ENCODE measurements around the gene PCNX4.

Gene PCNX4

DNA sequence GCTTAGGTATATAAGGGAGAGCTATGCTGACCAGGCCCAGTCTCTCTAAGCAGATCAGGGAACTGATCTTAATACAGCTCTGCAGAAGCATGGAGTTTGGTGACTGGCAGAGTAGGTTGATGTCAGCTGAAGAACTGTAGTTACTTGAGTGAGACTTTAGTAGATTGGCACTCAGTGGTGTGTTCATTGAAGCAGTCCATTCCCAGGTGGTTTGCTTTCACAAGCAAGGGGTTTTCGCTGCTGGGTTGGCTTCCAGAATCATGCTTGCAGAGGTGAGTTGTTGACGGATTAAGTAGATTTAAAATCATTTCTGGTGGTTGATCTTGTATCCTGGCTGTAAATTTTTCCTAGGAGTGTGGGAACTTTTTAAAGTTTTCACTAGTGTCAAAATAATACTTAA lies 80.0 kb downstream of the PCNX4 start:
- ATAC-seq (replicated peaks) (no peak), DNase-seq (no peak)
- Mint-ChIP-seq H3K4me1 (peaks cover 4 to 5% of the 10 kb centered on the region in 2 donors), H3K36me3 (peaks cover 0 to 2% of the 10 kb centered on the region in 2 donors), H3K9me3 (no peaks in the 10 kb centered on the region), H3K4me3 (no peak overlapping the region), H3K27me3 (no peaks in the 10 kb centered on the region), H3K27ac (no peak overlapping the region)

DNA sequence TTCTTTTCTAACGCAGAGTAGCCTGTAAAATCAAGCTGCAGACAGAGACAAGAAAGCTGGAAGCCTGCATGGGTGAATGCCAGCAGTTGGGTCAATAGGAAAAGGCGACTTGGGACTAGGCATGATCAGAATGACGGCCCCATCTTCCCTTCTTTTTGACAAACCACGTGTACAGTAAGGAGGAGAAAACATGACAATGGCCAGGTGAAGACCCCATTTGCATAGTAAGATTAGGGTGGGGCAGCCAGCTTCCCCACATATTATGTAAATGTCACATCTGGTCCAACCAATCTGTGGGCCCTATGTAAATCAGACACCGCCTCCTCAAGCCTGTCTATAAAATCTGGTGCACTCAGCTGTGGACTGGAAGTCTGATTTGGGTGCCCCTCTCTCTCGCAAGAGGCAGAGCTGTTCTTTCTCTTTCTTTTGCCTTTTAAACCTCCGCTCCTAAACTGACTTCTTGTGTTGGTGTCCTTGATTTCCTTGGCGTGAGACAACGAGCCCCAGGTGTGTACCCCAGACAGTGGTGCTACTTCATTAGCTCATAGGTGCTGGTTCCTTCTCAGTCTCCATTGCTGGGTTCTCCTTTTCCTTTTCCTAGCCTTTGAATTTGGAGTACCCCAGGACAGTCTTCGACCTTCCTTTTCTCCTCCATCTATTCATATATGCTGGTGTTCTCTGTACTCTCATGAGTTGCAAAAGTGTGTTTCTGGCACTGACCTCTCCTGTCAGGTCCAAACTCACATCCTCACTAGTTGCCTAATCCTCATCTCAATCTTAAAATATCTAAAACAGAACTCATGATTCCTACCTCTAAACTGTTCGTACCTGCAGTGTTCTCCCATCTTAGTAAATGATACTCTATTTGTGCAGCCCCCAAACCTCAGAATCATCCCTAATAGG lies 82.9 kb downstream of the PCNX4 start:
- no peaks in the 10 kb centered on the region for H3K9me3 Mint-ChIP-seq
- no peak for ATAC-seq (replicated peaks)
- H3K4me3 Mint-ChIP-seq: no peak overlapping the region
- no peak overlapping the region for H3K27ac Mint-ChIP-seq
- H3K27me3 Mint-ChIP-seq: no peaks in the 10 kb centered on the region
- no peak for DNase-seq
- peaks cover 4 to 5% of the 10 kb centered on the region in 2 donors for H3K4me1 Mint-ChIP-seq
- H3K36me3 Mint-ChIP-seq: peaks cover 0 to 2% of the 10 kb centered on the region in 2 donors

- Mint-ChIP-seq H3K4me1 (peaks cover 4 to 5% of the 10 kb centered on the region in 2 donors), H3K9me3 (peaks cover 0 to 1% of the 10 kb centered on the region in 2 donors)
- ATAC-seq (replicated peaks): peak; percentile 41 to 57
Measured at GRCh38 chr14:60175255-60175902, 83.7 kb downstream of the PCNX4 start.

DNA sequence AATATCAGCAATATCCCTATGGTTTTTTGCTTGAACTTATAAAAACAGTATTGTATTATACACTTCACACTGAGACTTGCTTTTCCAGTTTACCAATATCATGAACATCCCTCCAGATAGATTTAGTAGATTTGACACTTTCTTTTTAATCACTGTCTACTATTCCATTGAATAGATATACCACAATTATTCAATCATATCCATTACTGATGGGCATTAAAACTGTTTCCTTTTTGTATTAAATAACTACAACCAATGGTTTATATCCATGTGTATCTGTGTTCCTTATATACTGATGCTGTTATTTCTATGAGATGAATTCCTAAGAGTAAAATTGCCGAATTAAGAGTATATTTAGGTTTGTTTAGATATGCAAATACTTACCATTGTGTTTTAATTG lies 86.4 kb downstream of the PCNX4 start:
- no peak for ATAC-seq (replicated peaks)
- no peak for DNase-seq
- Mint-ChIP-seq H3K27me3 (no peaks in the 10 kb centered on the region), H3K27ac (no peak overlapping the region), H3K36me3 (peaks cover 0 to 2% of the 10 kb centered on the region in 2 donors), H3K9me3 (peaks cover 0 to 6% of the 10 kb centered on the region in 2 donors), H3K4me3 (no peak overlapping the region), H3K4me1 (peaks cover 9 to 12% of the 10 kb centered on the region in 2 donors)

More at GRCh38 chr14:60175255-60175902, 83.7 kb downstream of the PCNX4 start:
- Mint-ChIP-seq H3K27me3 (no peaks in the 10 kb centered on the region), H3K4me3 (no peak overlapping the region), H3K36me3 (peaks cover 0 to 2% of the 10 kb centered on the region in 2 donors), H3K27ac (no peak overlapping the region)
- no peak for DNase-seq

DNA sequence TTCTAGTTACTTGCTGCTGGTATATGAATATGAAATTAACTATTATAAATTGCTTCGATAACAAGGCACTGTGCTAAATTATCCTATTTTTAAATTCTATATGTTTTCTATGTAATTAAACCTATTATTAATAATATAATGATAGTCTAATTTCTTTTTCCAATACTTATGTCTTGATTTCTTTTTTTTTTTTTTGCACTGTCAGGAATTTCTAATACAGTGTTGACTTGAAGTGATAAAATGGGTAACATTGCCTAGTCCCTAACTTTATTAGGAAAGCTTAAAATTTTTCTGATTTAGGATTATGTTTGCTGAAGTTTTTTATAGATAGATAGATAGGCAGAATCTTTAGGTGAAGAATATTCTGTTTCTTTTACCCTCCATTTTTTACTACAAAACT lies 87.1 kb downstream of the PCNX4 start:
- DNase-seq: no peak
- Mint-ChIP-seq H3K4me3 (no peak overlapping the region), H3K27me3 (no peaks in the 10 kb centered on the region), H3K27ac (no peak overlapping the region), H3K9me3 (peaks cover 0 to 6% of the 10 kb centered on the region in 2 donors), H3K4me1 (peaks cover 14 to 19% of the 10 kb centered on the region in 2 donors), H3K36me3 (peaks cover 0 to 2% of the 10 kb centered on the region in 2 donors)
- ATAC-seq (replicated peaks): no peak

GRCh38 chr14:60179431-60179869 lies 87.7 kb downstream of the PCNX4 start:
- H3K9me3 Mint-ChIP-seq: peaks cover 0 to 6% of the 10 kb centered on the region in 2 donors
- no peak overlapping the region for H3K4me3 Mint-ChIP-seq
- DNase-seq: no peak
- H3K4me1 Mint-ChIP-seq: peaks cover 14 to 23% of the 10 kb centered on the region in 2 donors
- ATAC-seq (replicated peaks): no peak
- no peaks in the 10 kb centered on the region for H3K27me3 Mint-ChIP-seq
- H3K36me3 Mint-ChIP-seq: peaks cover 0 to 2% of the 10 kb centered on the region in 2 donors
- H3K27ac Mint-ChIP-seq: no peak overlapping the region

DNA sequence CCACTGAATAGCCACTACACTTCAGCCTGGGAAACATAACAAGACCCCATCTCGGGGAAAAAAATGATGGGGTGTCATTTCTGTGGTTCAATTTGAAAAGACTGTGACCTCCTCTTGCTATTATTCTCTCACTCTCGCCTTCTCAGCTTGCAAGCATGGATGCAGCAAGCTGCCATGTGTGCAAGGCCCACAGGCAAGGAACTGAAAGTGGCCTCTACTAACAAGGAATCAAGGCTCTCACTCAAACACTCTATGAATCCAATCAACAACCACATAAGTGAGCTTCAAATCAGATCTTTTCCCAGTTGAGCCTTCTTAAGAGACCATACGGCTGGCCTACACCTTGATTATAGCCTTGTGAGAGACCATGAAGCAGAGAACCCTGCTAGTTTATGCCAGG lies 91.4 kb downstream of the PCNX4 start:
- Mint-ChIP-seq H3K36me3 (no peaks in the 10 kb centered on the region), H3K27ac (no peak overlapping the region), H3K4me3 (no peak overlapping the region), H3K9me3 (peaks cover 0 to 6% of the 10 kb centered on the region in 2 donors), H3K4me1 (peaks cover 10 to 20% of the 10 kb centered on the region in 2 donors), H3K27me3 (no peaks in the 10 kb centered on the region)
- ATAC-seq (replicated peaks) (peak; percentile 54 to 59), DNase-seq (no peak)

GRCh38 chr14:60183741-60184140 lies 92.0 kb downstream of the PCNX4 start:
- no peaks in the 10 kb centered on the region for H3K36me3 Mint-ChIP-seq
- H3K27ac Mint-ChIP-seq: peak overlapping the region; percentile 67
- peak overlapping the region; percentile 74 to 78 for H3K4me3 Mint-ChIP-seq
- peak; percentile 45 to 64 for ATAC-seq (replicated peaks)
- no peak for DNase-seq
- no peaks in the 10 kb centered on the region for H3K27me3 Mint-ChIP-seq
- H3K4me1 Mint-ChIP-seq: peaks cover 10 to 20% of the 10 kb centered on the region in 2 donors
- H3K9me3 Mint-ChIP-seq: peaks cover 0 to 6% of the 10 kb centered on the region in 2 donors

DNA sequence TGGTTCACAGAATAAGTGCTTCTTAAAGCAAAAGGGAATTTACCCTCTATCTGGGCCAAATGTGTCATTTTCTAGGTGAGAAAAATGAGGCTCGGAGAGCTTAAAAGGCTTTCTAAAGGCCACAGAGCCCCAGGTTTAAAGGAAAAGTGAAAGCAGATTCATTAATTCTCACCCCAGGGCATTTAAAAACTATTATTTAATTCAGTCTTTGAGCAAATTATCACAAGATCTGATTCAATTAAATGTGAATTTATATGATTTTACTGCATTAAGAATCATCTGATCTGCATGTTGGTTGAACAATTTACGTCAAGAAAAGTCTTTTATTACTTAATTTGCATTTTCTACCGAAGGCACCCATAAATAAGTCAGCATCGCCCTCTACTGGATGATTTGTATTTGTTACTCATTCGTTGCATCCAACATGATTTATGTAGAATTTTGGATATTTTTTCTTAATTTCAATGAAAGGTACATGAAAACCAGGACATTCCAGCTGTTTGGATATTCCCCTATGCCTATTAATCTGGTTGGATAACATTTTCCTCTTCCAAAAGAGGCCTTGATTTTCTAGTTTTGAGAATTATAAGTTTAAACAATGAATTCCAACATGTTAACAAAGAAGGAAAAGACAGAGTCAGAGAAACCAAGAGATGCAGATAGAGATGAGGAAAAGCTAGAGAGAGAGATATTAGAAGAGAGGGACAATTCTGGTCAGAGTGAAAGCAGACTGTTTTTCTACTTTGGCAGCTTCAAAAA lies 92.6 kb downstream of the PCNX4 start:
- Mint-ChIP-seq H3K36me3 (no peaks in the 10 kb centered on the region), H3K27ac (peak overlapping the region; percentile 67), H3K4me3 (peak overlapping the region; percentile 74 to 78), H3K9me3 (peaks cover 0 to 6% of the 10 kb centered on the region in 2 donors), H3K4me1 (peaks cover 10 to 20% of the 10 kb centered on the region in 2 donors), H3K27me3 (no peaks in the 10 kb centered on the region)
- ATAC-seq (replicated peaks) (peak; percentile 55 to 74), DNase-seq (no peak)

- no peak overlapping the region for H3K27ac Mint-ChIP-seq
- H3K4me1 Mint-ChIP-seq: peaks cover 10 to 20% of the 10 kb centered on the region in 2 donors
- ATAC-seq (replicated peaks) (no peak), DNase-seq (no peak)
- no peaks in the 10 kb centered on the region for H3K36me3 Mint-ChIP-seq
- peaks cover 0 to 6% of the 10 kb centered on the region in 2 donors for H3K9me3 Mint-ChIP-seq
- no peaks in the 10 kb centered on the region for H3K27me3 Mint-ChIP-seq
- no peak overlapping the region for H3K4me3 Mint-ChIP-seq
Measured at GRCh38 chr14:60184905-60185555, 93.3 kb downstream of the PCNX4 start.

GRCh38 chr14:60188115-60188514 lies 96.4 kb downstream of the PCNX4 start:
- H3K4me1 Mint-ChIP-seq: peaks cover 6 to 14% of the 10 kb centered on the region in 2 donors
- DNase-seq: no peak
- peaks cover 0 to 4% of the 10 kb centered on the region in 2 donors for H3K27me3 Mint-ChIP-seq
- ATAC-seq (replicated peaks): no peak
- H3K27ac Mint-ChIP-seq: no peak overlapping the region
- H3K4me3 Mint-ChIP-seq: no peak overlapping the region
- H3K9me3 Mint-ChIP-seq: no peaks in the 10 kb centered on the region
- H3K36me3 Mint-ChIP-seq: no peaks in the 10 kb centered on the region

DNA sequence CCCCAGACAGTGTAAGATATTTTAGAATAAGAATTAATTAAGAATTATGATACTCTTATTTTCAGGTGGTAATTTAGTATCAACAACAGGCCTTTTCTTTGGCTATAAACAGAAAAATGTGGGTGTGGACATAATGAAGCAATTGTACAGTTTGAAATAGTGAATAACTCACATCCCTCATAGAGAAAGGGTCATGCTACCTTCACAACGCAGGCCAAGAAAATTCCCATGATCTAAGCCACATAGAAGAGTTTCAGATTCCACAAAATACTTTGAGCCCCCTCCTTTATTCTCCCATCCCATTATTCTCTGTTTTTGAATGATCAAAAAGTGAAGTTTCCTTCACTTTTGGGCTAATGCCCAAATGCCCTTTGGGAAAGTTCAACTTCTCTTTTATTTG lies 97.0 kb downstream of the PCNX4 start:
- DNase-seq (no peak), ATAC-seq (replicated peaks) (no peak)
- H3K9me3 Mint-ChIP-seq: no peaks in the 10 kb centered on the region
- H3K27me3 Mint-ChIP-seq: peaks cover 0 to 6% of the 10 kb centered on the region in 2 donors
- H3K27ac Mint-ChIP-seq: no peak overlapping the region
- no peaks in the 10 kb centered on the region for H3K36me3 Mint-ChIP-seq
- H3K4me1 Mint-ChIP-seq: peaks cover 2 to 8% of the 10 kb centered on the region in 2 donors
- no peak overlapping the region for H3K4me3 Mint-ChIP-seq

DNA sequence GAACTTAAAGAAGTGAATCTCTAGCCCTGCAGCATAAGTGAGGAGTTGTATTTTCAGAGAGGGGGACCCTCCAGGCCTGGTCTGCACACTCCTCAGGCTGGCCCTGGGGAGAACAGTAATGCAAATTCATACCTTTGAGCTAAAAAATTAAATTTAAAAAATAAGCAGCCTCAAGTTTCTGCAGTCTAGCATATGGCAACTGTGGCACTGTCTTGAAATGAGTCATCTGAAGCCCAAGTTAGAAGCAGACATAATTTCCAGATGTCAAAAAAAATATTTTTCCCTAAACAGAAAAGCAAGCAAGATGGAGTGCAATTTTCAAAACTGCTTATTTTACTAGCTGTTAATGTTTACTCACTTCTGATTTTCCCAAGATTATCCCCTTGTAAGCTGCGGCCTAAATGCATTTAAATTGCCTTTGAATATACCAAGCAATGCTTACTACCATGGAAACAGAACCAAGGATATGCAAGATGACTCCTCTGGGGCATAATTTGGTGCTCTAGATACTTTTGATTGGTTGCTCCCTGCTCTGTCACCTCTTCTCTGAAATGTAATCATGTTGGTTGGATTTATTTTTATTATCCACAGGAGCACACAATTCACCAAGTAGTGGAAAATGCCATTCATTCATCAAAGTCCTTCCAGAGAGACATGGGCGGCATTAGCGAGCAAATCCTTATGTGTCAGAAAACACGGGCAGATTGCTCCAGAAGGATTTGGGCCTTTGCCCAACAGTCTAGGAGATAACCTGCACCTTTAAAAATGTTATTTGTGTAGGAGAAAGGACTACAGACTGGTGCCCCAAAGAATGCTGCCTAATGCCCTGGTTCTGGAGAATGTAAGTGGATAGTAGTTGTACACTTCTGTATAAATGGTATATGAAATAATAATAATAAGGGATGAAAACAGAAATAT lies 98.5 kb downstream of the PCNX4 start:
- DNase-seq: no peak
- ATAC-seq (replicated peaks): peak in 1 of 2 donors; percentile 55
- Mint-ChIP-seq H3K9me3 (no peaks in the 10 kb centered on the region), H3K4me3 (no peak overlapping the region), H3K27ac (no peak overlapping the region), H3K27me3 (peaks cover 4 to 7% of the 10 kb centered on the region in 2 donors), H3K36me3 (no peaks in the 10 kb centered on the region), H3K4me1 (no peaks in the 10 kb centered on the region)
